ENCODE measurements around the gene DOP1A. TPM values are rescaled to one million over a fixed set of nuclear protein-coding genes. Genes with fewer than 3 reads are reported as not detected.

Gene DOP1A
- total RNA-seq, 6 donors from 2014 or later: 20.0 to 51.6 (median 25.7) TPM

DNA sequence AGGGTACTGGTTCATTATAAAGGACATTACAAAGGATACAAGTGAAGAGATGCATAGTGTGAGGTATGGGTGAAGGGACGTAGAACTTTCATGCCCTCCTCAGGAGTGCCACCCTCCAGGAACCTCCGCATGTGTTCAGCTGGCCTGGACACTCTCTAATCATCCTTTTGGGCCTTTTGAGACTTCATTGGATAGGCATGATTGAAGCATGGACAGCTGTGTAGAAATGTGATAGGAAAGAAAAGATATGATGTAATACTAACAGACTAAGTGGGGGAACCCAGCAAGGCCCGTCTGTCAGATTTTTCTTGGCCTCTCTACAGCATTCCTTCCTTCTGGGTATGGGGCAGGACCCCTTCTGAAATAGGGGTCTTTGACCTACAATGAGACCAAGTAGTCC is 31.1 kb downstream of the DOP1A start:
- ATAC-seq (ENCODE audit: low FRiP score in 2 of 2): no peak
- no peak for DNase-seq
- Histone ChIP-seq H3K9me3 (no peaks in the 10 kb centered on the region), H3K4me3 (no peak overlapping the region), H3K36me3 (peaks cover 0 to 15% (median 3%) of the 10 kb centered on the region in 4 donors), H3K27ac (no peak overlapping the region), H3K27me3 (no peaks in the 10 kb centered on the region), H3K4me1 (no peaks in the 10 kb centered on the region)
- TF ChIP-seq, protein P1, sequence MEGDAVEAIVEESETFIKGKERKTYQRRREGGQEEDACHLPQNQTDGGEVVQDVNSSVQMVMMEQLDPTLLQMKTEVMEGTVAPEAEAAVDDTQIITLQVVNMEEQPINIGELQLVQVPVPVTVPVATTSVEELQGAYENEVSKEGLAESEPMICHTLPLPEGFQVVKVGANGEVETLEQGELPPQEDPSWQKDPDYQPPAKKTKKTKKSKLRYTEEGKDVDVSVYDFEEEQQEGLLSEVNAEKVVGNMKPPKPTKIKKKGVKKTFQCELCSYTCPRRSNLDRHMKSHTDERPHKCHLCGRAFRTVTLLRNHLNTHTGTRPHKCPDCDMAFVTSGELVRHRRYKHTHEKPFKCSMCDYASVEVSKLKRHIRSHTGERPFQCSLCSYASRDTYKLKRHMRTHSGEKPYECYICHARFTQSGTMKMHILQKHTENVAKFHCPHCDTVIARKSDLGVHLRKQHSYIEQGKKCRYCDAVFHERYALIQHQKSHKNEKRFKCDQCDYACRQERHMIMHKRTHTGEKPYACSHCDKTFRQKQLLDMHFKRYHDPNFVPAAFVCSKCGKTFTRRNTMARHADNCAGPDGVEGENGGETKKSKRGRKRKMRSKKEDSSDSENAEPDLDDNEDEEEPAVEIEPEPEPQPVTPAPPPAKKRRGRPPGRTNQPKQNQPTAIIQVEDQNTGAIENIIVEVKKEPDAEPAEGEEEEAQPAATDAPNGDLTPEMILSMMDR (IDR thresholded peaks at IDR 0.05): no peak
- TF ChIP-seq EP300 (IDR thresholded peaks at IDR 0.05) (no peak), POLR2A (IDR thresholded peaks at IDR 0.05) (no peak), POLR2AphosphoS5 (IDR thresholded peaks at IDR 0.05) (no peak)
- WGBS, 2 donors: 83 to 95% methylated on average over 3 of the region's 3 CpGs

DNA sequence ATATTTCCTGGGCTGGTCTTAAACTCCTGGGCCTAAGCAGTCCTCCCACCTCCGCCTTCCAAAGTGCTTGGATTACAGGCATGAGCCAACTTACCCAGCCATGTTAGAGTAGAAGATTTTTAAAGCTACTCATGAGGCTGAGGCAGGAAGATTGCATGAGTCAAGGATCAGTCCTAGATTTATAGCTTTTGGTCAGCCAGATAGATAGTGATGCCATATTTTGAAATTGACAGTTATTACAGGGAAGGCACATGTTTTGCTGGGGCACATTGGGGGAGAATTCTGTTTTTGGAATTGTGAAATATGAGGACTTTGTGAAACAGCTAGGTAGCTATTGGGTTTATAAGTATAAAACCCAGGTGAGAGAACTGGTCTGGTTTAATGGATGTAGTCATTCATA is 40.9 kb downstream of the DOP1A start:
- no peaks in the 10 kb centered on the region for H3K4me1 ChIP-seq
- H3K36me3 ChIP-seq: peaks cover 0 to 19% (median 3%) of the 10 kb centered on the region in 4 donors
- no peak overlapping the region for H3K27ac ChIP-seq
- H3K4me3 ChIP-seq: no peak overlapping the region
- DNase-seq (no peak), ATAC-seq (ENCODE audit: low FRiP score in 2 of 2) (no peak)
- TF ChIP-seq, protein P1 (IDR thresholded peaks at IDR 0.05): no peak
- TF ChIP-seq POLR2A (IDR thresholded peaks at IDR 0.05): no peak
- no peak for TF ChIP-seq EP300 (IDR thresholded peaks at IDR 0.05)
- no peaks in the 10 kb centered on the region for H3K27me3 ChIP-seq
- no peaks in the 10 kb centered on the region for H3K9me3 ChIP-seq
- WGBS, 2 donors: 92 to 100% methylated on average over 1 of the region's 1 CpG

DNA sequence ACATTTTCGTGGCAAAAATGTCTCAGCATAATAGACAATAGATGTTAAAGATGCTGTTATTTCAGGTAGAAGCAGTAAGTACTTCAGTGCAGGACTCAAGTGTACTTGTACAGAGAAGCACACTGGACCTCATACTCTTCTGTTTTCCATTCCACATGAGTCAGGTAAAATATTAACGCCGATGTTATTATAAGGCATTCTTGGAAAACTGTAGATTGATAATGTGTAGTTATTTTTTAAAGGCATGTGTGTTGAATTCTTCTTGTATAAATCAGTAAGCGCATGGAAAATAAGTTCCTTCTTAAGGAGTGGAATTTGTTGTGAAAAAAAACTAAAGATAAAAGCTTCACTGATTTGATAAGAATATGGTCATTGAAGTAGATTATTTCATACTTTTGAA is 45.8 kb downstream of the DOP1A start:
- Histone ChIP-seq H3K4me1 (no peaks in the 10 kb centered on the region), H3K27me3 (no peaks in the 10 kb centered on the region), H3K9me3 (no peaks in the 10 kb centered on the region), H3K4me3 (no peak overlapping the region), H3K27ac (no peak overlapping the region), H3K36me3 (peaks cover 0 to 25% (median 3%) of the 10 kb centered on the region in 4 donors)
- TF ChIP-seq POLR2AphosphoS5 (IDR thresholded peaks at IDR 0.05): no peak
- TF ChIP-seq POLR2A (IDR thresholded peaks at IDR 0.05): no peak
- TF ChIP-seq, protein P1 (IDR thresholded peaks at IDR 0.05): no peak
- TF ChIP-seq EP300 (IDR thresholded peaks at IDR 0.05): no peak
- ATAC-seq (ENCODE audit: low FRiP score in 2 of 2) (no peak), DNase-seq (no peak)
- 54 to 61% methylated on average over 4 of the region's 4 CpGs for WGBS, 2 donors

DNA sequence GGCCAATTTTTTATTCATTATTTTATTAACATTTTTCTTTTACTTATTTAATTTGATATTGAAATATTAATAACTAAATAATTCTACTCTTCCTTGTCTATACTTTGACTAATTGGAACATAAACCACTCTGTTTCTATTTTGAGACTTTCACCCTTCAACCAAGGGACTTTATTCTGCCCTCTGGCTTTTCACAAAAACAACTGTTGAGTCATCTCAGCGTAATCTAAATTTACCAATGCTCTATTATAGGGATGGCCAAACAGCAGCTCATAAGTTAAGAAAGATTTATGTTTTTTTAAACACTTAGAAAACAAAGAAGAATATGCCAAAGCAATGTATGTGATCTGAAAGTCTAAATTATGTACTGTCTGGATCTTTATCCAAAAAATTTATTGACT is 46.7 kb downstream of the DOP1A start:
- DNase-seq (no peak), ATAC-seq (ENCODE audit: low FRiP score in 2 of 2) (no peak)
- H3K27ac ChIP-seq: no peak overlapping the region
- TF ChIP-seq, protein P1 (IDR thresholded peaks at IDR 0.05): no peak
- no peak for TF ChIP-seq POLR2AphosphoS5 (IDR thresholded peaks at IDR 0.05)
- no peak for TF ChIP-seq POLR2A (IDR thresholded peaks at IDR 0.05)
- TF ChIP-seq EP300 (IDR thresholded peaks at IDR 0.05): no peak
- no peaks in the 10 kb centered on the region for H3K9me3 ChIP-seq
- no peaks in the 10 kb centered on the region for H3K4me1 ChIP-seq
- peaks cover 0 to 25% (median 3%) of the 10 kb centered on the region in 4 donors for H3K36me3 ChIP-seq
- WGBS, 2 donors: 83 to 91% methylated on average over 1 of the region's 1 CpG
- H3K4me3 ChIP-seq: no peak overlapping the region
- H3K27me3 ChIP-seq: no peaks in the 10 kb centered on the region

DNA sequence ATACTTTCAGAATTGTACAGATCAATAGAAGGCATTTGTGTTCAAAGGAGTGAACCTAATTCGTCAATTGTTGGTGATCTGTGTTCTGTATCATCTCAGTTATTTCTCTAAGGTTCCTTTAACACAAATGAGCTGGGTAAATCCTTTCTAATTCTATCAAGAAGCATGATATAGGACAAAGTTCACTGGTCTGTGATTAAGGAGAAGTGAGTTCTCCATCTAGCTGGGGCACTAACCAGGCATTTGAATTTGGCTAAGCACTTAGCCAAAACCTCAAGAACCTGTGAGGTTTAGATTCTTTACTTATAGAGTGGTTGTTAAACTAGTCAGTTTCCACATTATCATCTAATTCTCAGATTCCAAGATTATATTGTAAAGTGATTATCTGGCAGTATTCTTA is 50.3 kb downstream of the DOP1A start:
- no peaks in the 10 kb centered on the region for H3K9me3 ChIP-seq
- DNase-seq (no peak), ATAC-seq (ENCODE audit: low FRiP score in 2 of 2) (no peak)
- H3K27ac ChIP-seq: no peak overlapping the region
- peaks cover 0 to 31% (median 8%) of the 10 kb centered on the region in 4 donors for H3K36me3 ChIP-seq
- no peaks in the 10 kb centered on the region for H3K4me1 ChIP-seq
- 100% methylated on average over 1 of the region's 1 CpG for WGBS, 2 donors
- H3K4me3 ChIP-seq: no peak overlapping the region
- TF ChIP-seq, protein P1 (IDR thresholded peaks at IDR 0.05): no peak
- TF ChIP-seq EP300 (IDR thresholded peaks at IDR 0.05) (no peak), POLR2A (IDR thresholded peaks at IDR 0.05) (no peak), POLR2AphosphoS5 (IDR thresholded peaks at IDR 0.05) (no peak)
- no peaks in the 10 kb centered on the region for H3K27me3 ChIP-seq
